ENCODE data around the gene ERG.

The ERG gene

GRCh38 chr21:38498057-38498833, at the start of gene ERG:
Gene ERG (minus strand): TSS chr21:38498477. CDS start chr21:38498380, 97 bp downstream.
- peak; percentile 41 for DNase-seq

GRCh38 chr21:38544661-38545060, 46.4 kb upstream of the ERG start:
- DNase-seq = no peak

GRCh38 chr21:38542263-38542662, 44.0 kb upstream of the ERG start:
- DNase-seq = no peak

GRCh38 chr21:38538353-38538752, 40.1 kb upstream of the ERG start:
- no peak for DNase-seq

GRCh38 chr21:38534591-38534990, 36.3 kb upstream of the ERG start:
- DNase-seq = no peak

- no peak for DNase-seq
These were observed 35.6 kb upstream of the ERG start for GRCh38 chr21:38533887-38534286.

GRCh38 chr21:38531591-38531990, 33.3 kb upstream of the ERG start:
- DNase-seq = no peak

GRCh38 chr21:38531039-38531541, 32.8 kb upstream of the ERG start:
- DNase-seq = no peak

- no peak for DNase-seq
These were observed 29.5 kb upstream of the ERG start for GRCh38 chr21:38527737-38528136.

GRCh38 chr21:38525454-38525853, 27.2 kb upstream of the ERG start:
- no peak for DNase-seq

GRCh38 chr21:38524168-38525153, 26.2 kb upstream of the ERG start:
- DNase-seq = no peak

- DNase-seq = peak; percentile 41
These were observed 22.2 kb upstream of the ERG start for GRCh38 chr21:38520511-38520910.

- peak; percentile 39 for DNase-seq
These were observed 13.5 kb upstream of the ERG start for GRCh38 chr21:38511662-38512243.

- DNase-seq = no peak
These were observed 12.9 kb upstream of the ERG start for GRCh38 chr21:38511198-38511597.

- DNase-seq = no peak
These were observed 9.2 kb upstream of the ERG start for GRCh38 chr21:38507374-38507942.

GRCh38 chr21:38506661-38507281, 8.5 kb upstream of the ERG start:
- peak; percentile 91 for DNase-seq

GRCh38 chr21:38505654-38506523, 7.6 kb upstream of the ERG start:
- DNase-seq = peak; percentile 90

- peak; percentile 28 for DNase-seq
These were observed 5.8 kb upstream of the ERG start for GRCh38 chr21:38504066-38504465.

- no peak for DNase-seq
These were observed 5.3 kb upstream of the ERG start for GRCh38 chr21:38503583-38503982.

- DNase-seq = no peak
These were observed 1.8 kb upstream of the ERG start for GRCh38 chr21:38500073-38500472.

- no peak for DNase-seq
These were observed 1.0 kb upstream of the ERG start for GRCh38 chr21:38499296-38499695.

All from hematopoietic multipotent progenitor cell treated with erythropoietin and hydrocortisone succinate and interleukin-3 and kit ligand, for 6 days (in vitro differentiated cells).